ACC112 (cell line): ENCODE results near the gene MAD2L2.
A peak's percentile ranks its signal among the peaks of the same experiment; 100 is the strongest.

Experiments used
- H2AFZ ChIP-seq: fragments of 200-600 bp; sonication (generic); one replicate; pipeline ENCODE4 v1.6.0; 2017; ENCODE audit warnings: antibody characterized with exemption, low read length; ENCODE audit not compliant: unreplicated experiment
- H3K27ac ChIP-seq: fragments of 200-600 bp; sonication (generic); 2 replicates; pipeline ENCODE4 v1.5.1; 2014; ENCODE audit warnings: low read depth, mild to moderate bottlenecking, antibody characterized with exemption, low read length, moderate library complexity
- H3K27me3 ChIP-seq: fragments of 200-600 bp; sonication (generic); 2 replicates; pipeline ENCODE4 v1.6.1; 2014; ENCODE audit warnings: mild to moderate bottlenecking, antibody characterized with exemption, low read length, moderate library complexity, mixed read lengths; ENCODE audit not compliant: insufficient read depth
- H3K36me3 ChIP-seq: fragments of 200-600 bp; sonication (generic); 2 replicates; pipeline ENCODE4 v1.6.1; 2016; ENCODE audit warnings: mild to moderate bottlenecking, antibody characterized with exemption, low read length, moderate library complexity, mixed read lengths; ENCODE audit not compliant: insufficient read depth
- H3K4me1 ChIP-seq: fragments of 200-600 bp; sonication (generic); one replicate; pipeline ENCODE4 v1.6.1; 2016; ENCODE audit warnings: low read length, mixed read lengths; ENCODE audit not compliant: insufficient read depth, unreplicated experiment, control insufficient read depth
- H3K4me3 ChIP-seq: fragments of 200-600 bp; sonication (generic); 2 replicates; pipeline ENCODE4 v1.5.1; 2014; ENCODE audit warnings: mild to moderate bottlenecking, low read depth, low read length
- H3K79me2 ChIP-seq: fragments of 200-600 bp; sonication (generic); one replicate; pipeline ENCODE4 v1.6.0; 2016; ENCODE audit warnings: low read length; ENCODE audit not compliant: control insufficient read depth, unreplicated experiment, insufficient read depth

MAD2L2 gene

GRCh38 chr1:11680270-11681070 is 478 bp downstream of the MAD2L2 start:
- Histone ChIP-seq H3K36me3 (no peaks in the 10 kb centered on the region), H3K27me3 (no peaks in the 10 kb centered on the region), H3K79me2 (no peaks in the 10 kb centered on the region), H3K27ac (peak overlapping the region; percentile 55), H3K4me3 (peak overlapping the region; percentile 98), H3K4me1 (peaks cover 9% of the 10 kb centered on the region), H2AFZ (peak overlapping the region; percentile 80)

- no peak overlapping the region for H2AFZ ChIP-seq
- peaks cover 3% of the 10 kb centered on the region; the same call in 1 of the 2 replicates for H3K36me3 ChIP-seq
- H3K79me2 ChIP-seq = no peaks in the 10 kb centered on the region
- no peak overlapping the region for H3K27ac ChIP-seq
- H3K4me1 ChIP-seq = peaks cover 9% of the 10 kb centered on the region
- no peak overlapping the region for H3K4me3 ChIP-seq
- H3K27me3 ChIP-seq = no peaks in the 10 kb centered on the region
These were observed 2.5 kb downstream of the MAD2L2 start for GRCh38 chr1:11678442-11678841.

GRCh38 chr1:11676386-11677103 is 4.4 kb downstream of the MAD2L2 start:
- no peaks in the 10 kb centered on the region for H3K79me2 ChIP-seq
- H3K36me3 ChIP-seq = peaks cover 3% of the 10 kb centered on the region; the same call in 1 of the 2 replicates
- no peak overlapping the region for H3K27ac ChIP-seq
- H3K4me1 ChIP-seq = no peaks in the 10 kb centered on the region
- H3K27me3 ChIP-seq = no peaks in the 10 kb centered on the region
- H3K4me3 ChIP-seq = no peak overlapping the region
- no peak overlapping the region for H2AFZ ChIP-seq

- no peak overlapping the region for H2AFZ ChIP-seq
- H3K27ac ChIP-seq = no peak overlapping the region
- no peaks in the 10 kb centered on the region for H3K4me1 ChIP-seq
- H3K36me3 ChIP-seq = peaks cover 3% of the 10 kb centered on the region; the same call in 1 of the 2 replicates
- H3K79me2 ChIP-seq = no peaks in the 10 kb centered on the region
- H3K4me3 ChIP-seq = no peak overlapping the region
- no peaks in the 10 kb centered on the region for H3K27me3 ChIP-seq
These were observed 5.6 kb downstream of the MAD2L2 start for GRCh38 chr1:11675325-11675724.

- Histone ChIP-seq H2AFZ (no peak overlapping the region), H3K4me3 (no peak overlapping the region), H3K36me3 (peaks cover 3% of the 10 kb centered on the region; the same call in 1 of the 2 replicates), H3K27ac (no peak overlapping the region), H3K79me2 (no peaks in the 10 kb centered on the region), H3K4me1 (no peaks in the 10 kb centered on the region), H3K27me3 (no peaks in the 10 kb centered on the region)
These were observed 6.5 kb downstream of the MAD2L2 start for GRCh38 chr1:11674488-11674887.

- Histone ChIP-seq H3K4me1 (no peaks in the 10 kb centered on the region), H3K4me3 (no peak overlapping the region), H3K36me3 (peaks cover 3% of the 10 kb centered on the region; the same call in 1 of the 2 replicates), H3K79me2 (no peaks in the 10 kb centered on the region), H3K27ac (no peak overlapping the region), H3K27me3 (no peaks in the 10 kb centered on the region), H2AFZ (no peak overlapping the region)
These were observed 7.7 kb downstream of the MAD2L2 start for GRCh38 chr1:11673089-11673769.

GRCh38 chr1:11671544-11672286 is 9.2 kb downstream of the MAD2L2 start:
- H2AFZ ChIP-seq = no peak overlapping the region
- no peaks in the 10 kb centered on the region for H3K79me2 ChIP-seq
- no peak overlapping the region for H3K4me3 ChIP-seq
- no peaks in the 10 kb centered on the region for H3K4me1 ChIP-seq
- peaks cover 3% of the 10 kb centered on the region; the same call in 1 of the 2 replicates for H3K36me3 ChIP-seq
- no peak overlapping the region for H3K27ac ChIP-seq
- H3K27me3 ChIP-seq = no peaks in the 10 kb centered on the region

GRCh38 chr1:11671205-11671543 is 9.8 kb downstream of the MAD2L2 start:
- H3K27ac ChIP-seq = no peak overlapping the region
- no peak overlapping the region for H2AFZ ChIP-seq
- H3K79me2 ChIP-seq = no peaks in the 10 kb centered on the region
- H3K36me3 ChIP-seq = peaks cover 3% of the 10 kb centered on the region; the same call in 1 of the 2 replicates
- H3K27me3 ChIP-seq = no peaks in the 10 kb centered on the region
- H3K4me3 ChIP-seq = no peak overlapping the region
- H3K4me1 ChIP-seq = no peaks in the 10 kb centered on the region

GRCh38 chr1:11670747-11671146 is 10.2 kb downstream of the MAD2L2 start:
- Histone ChIP-seq H2AFZ (no peak overlapping the region), H3K36me3 (peaks cover 3% of the 10 kb centered on the region; the same call in 1 of the 2 replicates), H3K4me1 (no peaks in the 10 kb centered on the region), H3K79me2 (no peaks in the 10 kb centered on the region), H3K27me3 (no peaks in the 10 kb centered on the region), H3K4me3 (no peak overlapping the region), H3K27ac (no peak overlapping the region)

- no peak overlapping the region for H3K4me3 ChIP-seq
- H3K36me3 ChIP-seq = peaks cover under 1% of the 10 kb centered on the region; the same call in 1 of the 2 replicates
- no peaks in the 10 kb centered on the region for H3K4me1 ChIP-seq
- H3K27me3 ChIP-seq = no peaks in the 10 kb centered on the region
- H3K27ac ChIP-seq = no peak overlapping the region
- H3K79me2 ChIP-seq = no peaks in the 10 kb centered on the region
- no peak overlapping the region for H2AFZ ChIP-seq
These were observed 12.4 kb downstream of the MAD2L2 start for GRCh38 chr1:11668516-11668915.
